HepG2 (cell line): ENCODE results near the gene ASAP2. TPM values are rescaled to one million over a fixed set of nuclear protein-coding genes. Genes with fewer than 3 reads are reported as not detected.
A peak's percentile ranks its signal among the peaks of the same experiment; 100 is the strongest.

Experiments used
- ARID4A ChIP-seq: sonication (generic); formaldehyde crosslinking; IDR thresholded peaks from 2 replicates; pipeline ENCODE4 v1.5.0; 2020; ENCODE audit warnings: mild to moderate bottlenecking, missing genetic modification reagents, borderline replicate concordance
- ETS1 ChIP-seq: sonication (generic); formaldehyde crosslinking; IDR thresholded peaks from 2 replicates; pipeline ENCODE4 v1.4.0; 2020; ENCODE audit warnings: missing genetic modification reagents
- FOXM1 ChIP-seq: sonication (generic); formaldehyde crosslinking; IDR thresholded peaks from 2 replicates; pipeline ENCODE4 v1.5.0; 2020; ENCODE audit warnings: missing genetic modification reagents
- KDM2A ChIP-seq: sonication (generic); formaldehyde crosslinking; IDR thresholded peaks from 2 replicates; pipeline ENCODE4 v1.4.0; 2020; ENCODE audit warnings: low read depth, missing genetic modification reagents, borderline replicate concordance
- MAF1 ChIP-seq: sonication (generic); formaldehyde crosslinking; IDR thresholded peaks from 2 replicates; pipeline ENCODE4 v1.5.0; 2020; ENCODE audit warnings: missing genetic modification reagents, borderline replicate concordance
- MEIS2 ChIP-seq: sonication (generic); formaldehyde crosslinking; IDR thresholded peaks from 2 replicates; pipeline ENCODE4 v1.9.0; 2021; ENCODE audit warnings: mild to moderate bottlenecking, missing genetic modification reagents
- MIXL1 ChIP-seq: IDR thresholded peaks from 2 replicates; pipeline ENCODE4 v1.6.1; 2016
- MTA1 ChIP-seq: sonication (generic); formaldehyde crosslinking; IDR thresholded peaks from 2 replicates; pipeline ENCODE4 v1.4.0; 2020; ENCODE audit warnings: missing genetic modification reagents, mild to moderate bottlenecking, borderline replicate concordance
- MTF2 ChIP-seq: sonication (generic); formaldehyde crosslinking; IDR thresholded peaks from 2 replicates; pipeline ENCODE4 v1.5.0; 2020; ENCODE audit warnings: missing genetic modification reagents, borderline replicate concordance
- MXD3 ChIP-seq: IDR thresholded peaks from 2 replicates; pipeline ENCODE4 v1.6.1; 2016; ENCODE audit warnings: mild to moderate bottlenecking, missing biosample characterization, missing genetic modification reagents
- PBX2 ChIP-seq: IDR thresholded peaks from 2 replicates; pipeline ENCODE4 v1.6.1; 2016; ENCODE audit warnings: control low read depth
- RBM39 ChIP-seq: fragments of 200-400 bp; formaldehyde crosslinking; IDR thresholded peaks from one replicate; pipeline ENCODE4 v1.6.1; 2018; ENCODE audit warnings: antibody characterized with exemption, mild to moderate bottlenecking, low read depth, low read length; ENCODE audit not compliant: poor library complexity, severe bottlenecking
- RELA ChIP-seq: sonication (generic); formaldehyde crosslinking; IDR thresholded peaks from 2 replicates; pipeline ENCODE4 v1.4.0; 2020; ENCODE audit warnings: missing genetic modification reagents
- SUZ12 ChIP-seq: fragments of 150-350 bp; IDR thresholded peaks from 2 replicates; pipeline ENCODE4 v1.6.1; 2014; ENCODE audit warnings: low read depth, low read length
- ZBTB43 ChIP-seq: sonication (generic); formaldehyde crosslinking; conservative IDR thresholded peaks from 2 replicates; pipeline ENCODE4 v1.4.0; 2020; ENCODE audit warnings: missing genetic modification reagents
- ZFAT ChIP-seq: sonication (generic); formaldehyde crosslinking; conservative IDR thresholded peaks from 2 replicates; pipeline ENCODE4 v1.8.1; 2023; ENCODE audit warnings: missing genetic modification reagents, inconsistent platforms
- ZNF704 ChIP-seq: sonication (generic); formaldehyde crosslinking; IDR thresholded peaks from 2 replicates; pipeline ENCODE4 v1.8.1; 2023; ENCODE audit warnings: mild to moderate bottlenecking, inconsistent platforms, moderate library complexity, missing genetic modification reagents, borderline replicate concordance
- ZNF737 ChIP-seq: sonication (generic); formaldehyde crosslinking; IDR thresholded peaks from 2 replicates; pipeline ENCODE4 v1.5.0; 2020; ENCODE audit warnings: missing genetic modification reagents, mild to moderate bottlenecking, borderline replicate concordance
- ZNF891 ChIP-seq: sonication (generic); formaldehyde crosslinking; IDR thresholded peaks from 2 replicates; pipeline ENCODE4 v1.5.0; 2020; ENCODE audit warnings: mild to moderate bottlenecking, missing genetic modification reagents
- polyA plus RNA-seq, 8 experiments: library from polyadenylated mRNA; depleted of rRNA in 3 of 8; stranded (reverse) in 7 of 8; unstranded in 1 of 8; fragments of >200 nt; fragmentation: Illumina TruSeq in 4 of 8; extraction: Trizol in 4 of 8; gene quantifications; 2 replicates each; pipeline versions ENCODE4 v1.2.1 to v1.2.3, GENCODE V29; 2011 to 2016; ENCODE audit warnings: low read depth in 4 of 8, missing spikeins in 1 of 8, mixed read lengths in 1 of 8; ENCODE audit not compliant: insufficient read depth in 1 of 8
- total RNA-seq, 5 experiments: library from RNA; depleted of rRNA; stranded (reverse); fragments of >200 nt; fragmentation: Illumina TruSeq; extraction: Trizol; gene quantifications; 2 replicates each; pipeline ENCODE4 v1.2.3, GENCODE V29; 2016; ENCODE audit warnings: low read depth in 1 of 5

Gene ASAP2
- total and polyA plus RNA-seq, 2 of the 13 experiments (the other 11 are each of a cell fraction or from before 2014, with no cell fraction given): 7.3 to 22.3 TPM

- TF ChIP-seq FOXM1 (CRISPR knock-in tag) (no peak), MIXL1 (no peak), ZBTB43 (CRISPR knock-in tag) (no peak), ARID4A (CRISPR knock-in tag) (peak; percentile 31; the same call in 1 of the 2 replicates), SUZ12 (no peak), MTF2 (CRISPR knock-in tag) (no peak), KDM2A (CRISPR knock-in tag) (peak; percentile 52), ZNF737 (CRISPR knock-in tag) (0 out of 2 replicates have a peak, but pooled peaks have one; percentile 65), RBM39 (peak; percentile 4), MAF1 (CRISPR knock-in tag) (no peak), PBX2 (peak; percentile 64), MXD3 (CRISPR knock-in tag) (no peak; the same call in 1 of the 2 replicates), ZNF704 (CRISPR knock-in tag) (no peak; the same call in 1 of the 2 replicates), RELA (CRISPR knock-in tag) (no peak), ZFAT (CRISPR knock-in tag) (no peak), ETS1 (CRISPR knock-in tag) (no peak), ZNF891 (CRISPR knock-in tag) (0 out of 2 replicates have a peak, but pooled peaks have one; percentile 40), MTA1 (0 out of 2 replicates have a peak, but pooled peaks have one; percentile 28), MEIS2 (CRISPR knock-in tag) (peak; percentile 78)
These were observed 215.9 kb downstream of the ASAP2 start (continued) for GRCh38 chr2:9422321-9423099.
